B cell (primary cell): ENCODE results near the gene TMEM87B. TPM values are rescaled to one million over a fixed set of nuclear protein-coding genes. Genes with fewer than 3 reads are reported as not detected.
"Not testable (repeated sequence)": the region's sequence is repeated elsewhere in the genome, so short reads cannot be mapped to it uniquely, and the experiment has no call there.

ENCODE experiments used
- ATAC-seq: fragments of 200-7000 bp; cut with Tn5 transposase; one replicate; pipeline ENCODE4 v1.10.0; 2021; ENCODE audit warnings: low read depth, mild to moderate bottlenecking, moderate number of reproducible peaks, moderate library complexity
- CTCF ChIA-PET: fragments of 350-600 bp; sonication (Branson Sonifier 250); formaldehyde crosslinking; loops from one replicate; lab custom pipeline; 2021; ENCODE audit warnings: antibody characterized with exemption, inconsistent platforms; lab: Charles Lee
- POLR2A ChIA-PET: fragments of 350-600 bp; sonication (Branson Sonifier 250); formaldehyde crosslinking; loops from one replicate; lab custom pipeline; 2021; ENCODE audit warnings: antibody characterized with exemption; lab: Charles Lee
- DNase-seq: peaks from one replicate; pipeline ENCODE4 v3.0.0; 2013
- H2AFZ ChIP-seq: 2 replicates; pipeline ENCODE4 v1.6.1; 2012; ENCODE audit warnings: mild to moderate bottlenecking, low read depth, low read length; ENCODE audit not compliant: insufficient read depth, poor library complexity, severe bottlenecking
- H3K27ac ChIP-seq, 2 donors: 1 replicate in 1 of 2; 2 replicates in 1 of 2; pipeline ENCODE4 v1.5.1; 2012 to 2013; ENCODE audit warnings: low read length in 2 of 2, mild to moderate bottlenecking in 2 of 2, moderate library complexity in 1 of 2
- H3K27me3 ChIP-seq, 4 experiments: fragments of 200-600 bp in 1 of 4; sonication (generic) in 1 of 4; replicated peaks in 1 of 4; 1 replicate in 2 of 4; 2 replicates in 2 of 4; pipeline versions ENCODE4 v1.6.1 to v1.7.0; 2013 to 2016; ENCODE audit warnings: low read length in 3 of 4, mild to moderate bottlenecking in 2 of 4, mixed read lengths in 1 of 4, moderate library complexity in 1 of 4; ENCODE audit not compliant: insufficient read depth in 4 of 4, control insufficient read depth in 3 of 4; ENCODE audit errors: control extremely low read depth in 1 of 4
- H3K36me3 ChIP-seq, 2 experiments: replicated peaks in 1 of 2; 1 replicate in 1 of 2; 2 replicates in 1 of 2; pipeline versions ENCODE4 v1.6.1 to v1.7.1; 2013; ENCODE audit warnings: low read length in 1 of 2; ENCODE audit not compliant: insufficient read depth in 2 of 2, control insufficient read depth in 1 of 2; ENCODE audit errors: control extremely low read depth in 1 of 2, extremely low read depth in 1 of 2
- H3K4me1 ChIP-seq, 2 donors: fragments of 200-600 bp in 1 of 2; sonication (generic) in 1 of 2; 1 replicate in 1 of 2; 2 replicates in 1 of 2; pipeline versions ENCODE4 v1.5.1 to v1.6.1; 2013 to 2017; ENCODE audit warnings: low read length in 2 of 2; ENCODE audit not compliant: control insufficient read depth in 2 of 2, insufficient read depth in 2 of 2
- H3K4me2 ChIP-seq: replicated peaks from 2 replicates; pipeline ENCODE3; 2012; ENCODE audit warnings: mild to moderate bottlenecking, low read depth, low read length; ENCODE audit not compliant: poor library complexity, severe bottlenecking
- H3K4me3 ChIP-seq, 5 experiments: fragments of 200-600 bp in 1 of 5; sonication (generic) in 1 of 5; 1 replicate in 3 of 5; 2 replicates in 2 of 5; pipeline versions ENCODE4 v1.5.1 to v1.7.0; 2011 to 2016; ENCODE audit warnings: low read length in 4 of 5, mild to moderate bottlenecking in 4 of 5, low read depth in 2 of 5, control low read depth in 1 of 5, moderate library complexity in 1 of 5; ENCODE audit not compliant: insufficient read depth in 1 of 5; ENCODE audit errors: control extremely low read depth in 1 of 5, extremely low read depth in 1 of 5
- H3K79me2 ChIP-seq: fragments of 200-600 bp; sonication (generic); one replicate; pipeline ENCODE4 v1.6.0; 2016; ENCODE audit warnings: low read length; ENCODE audit not compliant: control insufficient read depth, insufficient read depth
- H3K9ac ChIP-seq: fragments of 200-600 bp; sonication (generic); 2 replicates; pipeline ENCODE4 v1.6.1; 2017; ENCODE audit warnings: mild to moderate bottlenecking, low read length, moderate library complexity
- H3K9me3 ChIP-seq, 3 donors: one replicate each; pipeline versions ENCODE4 v1.6.1 to v1.7.1; 2013; ENCODE audit warnings: low read length in 2 of 3; ENCODE audit not compliant: control insufficient read depth in 2 of 3, insufficient read depth in 1 of 3; ENCODE audit errors: control extremely low read depth in 1 of 3
- H4K20me1 ChIP-seq: 2 replicates; pipeline ENCODE4 v1.6.0; 2012; ENCODE audit warnings: mild to moderate bottlenecking, low read length; ENCODE audit not compliant: insufficient read depth, control insufficient read depth, poor library complexity, severe bottlenecking
- H3K27ac Mint-ChIP-seq: one replicate; pipeline ENCODE4 v1.8.0; 2021; ENCODE audit warnings: mixed read lengths
- H3K27me3 Mint-ChIP-seq: one replicate; pipeline ENCODE4 v1.8.0; 2021; ENCODE audit warnings: mixed read lengths
- H3K4me1 Mint-ChIP-seq: one replicate; pipeline ENCODE4 v1.8.0; 2021; ENCODE audit warnings: mixed read lengths
- H3K4me3 Mint-ChIP-seq: one replicate; pipeline ENCODE4 v1.8.0; 2021; ENCODE audit warnings: mixed read lengths
- H3K9me3 Mint-ChIP-seq: one replicate; pipeline ENCODE4 v1.8.0; 2022; ENCODE audit warnings: mixed read lengths; ENCODE audit not compliant: insufficient read depth
- CTCF ChIP-seq: fragments of 200-600 bp; IDR thresholded peaks from one replicate; pipeline ENCODE4 v1.8.0; 2022; ENCODE audit warnings: antibody characterized with exemption, mild to moderate bottlenecking
- EZH2 ChIP-seq: IDR thresholded peaks from 2 replicates; pipeline ENCODE4 v1.6.1; 2012; ENCODE audit warnings: borderline replicate concordance, low read depth, mild to moderate bottlenecking, moderate library complexity, low read length; ENCODE audit not compliant: insufficient read depth, poor library complexity, severe bottlenecking
- WGBS: methylation state at CpG from one replicate; pipeline ENCODE4 v1.1.5; 2013; ENCODE audit warnings: missing lambda C conversion rate; ENCODE audit not compliant: insufficient coverage; 5-methylcytosine and 5-hydroxymethylcytosine counted together
- intact Hi-C: fragments of 100-400 bp; cut with micrococcal nuclease; formaldehyde crosslinking; loops from one replicate; pipeline ENCODE4 v1.10.0; 2022
- polyA plus RNA-seq: library from polyadenylated mRNA; depleted of rRNA; stranded (reverse); fragments of >200 nt; gene quantifications from 2 replicates; pipeline ENCODE4 v1.2.3, GENCODE V29; 2012
- total RNA-seq, 2 donors: library from RNA; stranded (reverse); fragments of 120-200 nt in 1 of 2; gene quantifications; 1 replicate in 1 of 2; 2 replicates in 1 of 2; pipeline versions ENCODE4 v1.2.3 to v1.2.4, GENCODE V29; 2013 to 2022

The TMEM87B gene
- total and polyA plus RNA-seq, 2 donors (not counting 1 experiment from before 2014, with no cell fraction given) = 9.4 to 21.0 TPM

GRCh38 chr2:112065966-112066365 lies 10.9 kb downstream of the TMEM87B start:
- H3K27ac Mint-ChIP-seq = no peak overlapping the region
- Histone ChIP-seq H3K9ac (no peak overlapping the region), H3K4me1 (peaks cover 0 to 5% of the 10 kb centered on the region in 2 donors), H3K9me3 (no peaks in the 10 kb centered on the region), H4K20me1 (peaks cover 4% of the 10 kb centered on the region), H3K36me3 (peaks cover 18 to 62% of the 10 kb centered on the region in 2 experiments), H3K27ac (no peak overlapping the region), H3K79me2 (peaks cover 26% of the 10 kb centered on the region), H3K4me2 (no peak overlapping the region), H3K27me3 (no peaks in the 10 kb centered on the region), H2AFZ (no peak overlapping the region), H3K4me3 (no peak overlapping the region)
- no peaks in the 10 kb centered on the region for H3K27me3 Mint-ChIP-seq
- H3K9me3 Mint-ChIP-seq = no peaks in the 10 kb centered on the region
- ChIA-PET CTCF (interaction anchor here (0.6 kb wide), 1 partner anchor 367 kb away, joined by 3 read pairs; the partner anchor contains the start of gene RGPD8), POLR2A (no interaction called here)
- intact Hi-C loops = no loop called here
- WGBS = no CpG with 5 or more reads among the region's 1 CpG
- H3K4me1 Mint-ChIP-seq = peaks cover 25% of the 10 kb centered on the region
- ATAC-seq (no peak), DNase-seq (no peak)
- no peak for TF ChIP-seq EZH2
- no peak for TF ChIP-seq CTCF
- H3K4me3 Mint-ChIP-seq = no peak overlapping the region

GRCh38 chr2:112069794-112070193 lies 14.7 kb downstream of the TMEM87B start:
- H3K27ac ChIP-seq, H3K27ac Mint-ChIP-seq, H3K27me3 ChIP-seq, H3K9me3 ChIP-seq, H3K27me3 Mint-ChIP-seq, H3K4me2 ChIP-seq, H2AFZ ChIP-seq, CTCF ChIA-PET, DNase-seq, H3K9ac ChIP-seq, intact Hi-C loops, H3K4me3 Mint-ChIP-seq, POLR2A ChIA-PET, H3K9me3 Mint-ChIP-seq, H3K4me1 ChIP-seq, ATAC-seq, H3K4me3 ChIP-seq: not testable (repeated sequence)
- peaks cover 12% of the 10 kb centered on the region for H4K20me1 ChIP-seq
- H3K79me2 ChIP-seq = peaks cover 35% of the 10 kb centered on the region
- H3K36me3 ChIP-seq = peaks cover 15 to 49% of the 10 kb centered on the region in 2 experiments
- H3K4me1 Mint-ChIP-seq = peaks cover 28% of the 10 kb centered on the region
